WTC11 (cell line): ENCODE measurements around the gene ACTA2.

ENCODE experiments used
- ATF1 ChIP-seq: sonication (generic); formaldehyde crosslinking; IDR thresholded peaks from 2 replicates; pipeline ENCODE4 v1.8.1; 2023; ENCODE audit warnings: mild to moderate bottlenecking, moderate library complexity, missing genetic modification reagents
- CREB1 ChIP-seq: sonication (generic); formaldehyde crosslinking; IDR thresholded peaks from 2 replicates; pipeline ENCODE4 v1.8.0; 2023; ENCODE audit warnings: mild to moderate bottlenecking, missing genetic modification reagents
- ETV6 ChIP-seq: sonication (generic); formaldehyde crosslinking; IDR thresholded peaks from 2 replicates; pipeline ENCODE4 v1.8.1; 2022; ENCODE audit warnings: mild to moderate bottlenecking, missing genetic modification reagents
- MYBL2 ChIP-seq: sonication (generic); formaldehyde crosslinking; IDR thresholded peaks from 2 replicates; pipeline ENCODE4 v1.8.1; 2023; ENCODE audit warnings: mild to moderate bottlenecking, moderate library complexity, missing genetic modification reagents
- NFE2L1 ChIP-seq: sonication (generic); formaldehyde crosslinking; IDR thresholded peaks from 2 replicates; pipeline ENCODE4 v1.8.1; 2023; ENCODE audit warnings: missing genetic modification reagents
- RELA ChIP-seq: sonication (generic); formaldehyde crosslinking; IDR thresholded peaks from 2 replicates; pipeline ENCODE4 v1.8.1; 2022; ENCODE audit warnings: missing genetic modification reagents, mild to moderate bottlenecking, borderline replicate concordance
- TP53 ChIP-seq: sonication (generic); formaldehyde crosslinking; IDR thresholded peaks from 2 replicates; pipeline ENCODE4 v1.8.1; 2023; ENCODE audit warnings: mild to moderate bottlenecking, missing genetic modification reagents
- ZBTB21 ChIP-seq: sonication (generic); formaldehyde crosslinking; IDR thresholded peaks from 2 replicates; pipeline ENCODE4 v1.8.1; 2023; ENCODE audit warnings: mild to moderate bottlenecking, missing genetic modification reagents, borderline replicate concordance
- ZNF121 ChIP-seq: sonication (generic); formaldehyde crosslinking; IDR thresholded peaks from 2 replicates; pipeline ENCODE4 v1.8.0; 2023; ENCODE audit warnings: missing genetic modification reagents
- TF ChIP-seq, protein P1 (sequence below): fragments of 200-600 bp; IDR thresholded peaks from 2 replicates; pipeline ENCODE4 v1.8.0; 2022; ENCODE audit warnings: antibody characterized with exemption
- TF ChIP-seq, protein P2 (sequence below): sonication (generic); formaldehyde crosslinking; IDR thresholded peaks from 2 replicates; pipeline ENCODE4 v1.8.1; 2023; ENCODE audit warnings: mild to moderate bottlenecking, missing genetic modification reagents, moderate library complexity
- TF ChIP-seq, protein P3 (sequence below): sonication (generic); formaldehyde crosslinking; conservative IDR thresholded peaks from 2 replicates; pipeline ENCODE4 v1.8.1; 2022; ENCODE audit warnings: mild to moderate bottlenecking, missing genetic modification reagents
- TF ChIP-seq, protein P4 (sequence below): sonication (generic); formaldehyde crosslinking; IDR thresholded peaks from 2 replicates; pipeline ENCODE4 v1.8.1; 2022; ENCODE audit warnings: low read depth, missing genetic modification reagents, borderline replicate concordance

DNA sequence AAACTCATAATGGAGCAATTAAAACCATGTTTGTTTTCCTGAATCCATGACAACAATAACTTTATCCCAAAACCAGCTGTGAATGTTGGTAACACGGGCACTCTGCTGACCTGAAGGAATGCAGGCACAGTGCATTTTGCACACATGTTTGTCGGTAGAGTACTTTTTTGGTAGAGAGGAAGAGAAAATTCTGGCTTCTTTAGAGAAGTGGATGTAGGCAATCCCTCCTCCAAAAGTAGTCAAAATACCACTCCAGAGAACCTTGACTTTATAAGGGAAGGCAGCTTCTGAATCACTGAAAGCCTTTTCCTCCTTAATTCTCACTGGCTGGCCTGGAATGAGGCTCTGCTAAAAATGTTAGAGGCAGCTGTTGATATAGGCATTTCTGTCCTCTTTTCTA, 15.8 kb upstream of the ACTA2 start:
- TF ChIP-seq, protein P1, sequence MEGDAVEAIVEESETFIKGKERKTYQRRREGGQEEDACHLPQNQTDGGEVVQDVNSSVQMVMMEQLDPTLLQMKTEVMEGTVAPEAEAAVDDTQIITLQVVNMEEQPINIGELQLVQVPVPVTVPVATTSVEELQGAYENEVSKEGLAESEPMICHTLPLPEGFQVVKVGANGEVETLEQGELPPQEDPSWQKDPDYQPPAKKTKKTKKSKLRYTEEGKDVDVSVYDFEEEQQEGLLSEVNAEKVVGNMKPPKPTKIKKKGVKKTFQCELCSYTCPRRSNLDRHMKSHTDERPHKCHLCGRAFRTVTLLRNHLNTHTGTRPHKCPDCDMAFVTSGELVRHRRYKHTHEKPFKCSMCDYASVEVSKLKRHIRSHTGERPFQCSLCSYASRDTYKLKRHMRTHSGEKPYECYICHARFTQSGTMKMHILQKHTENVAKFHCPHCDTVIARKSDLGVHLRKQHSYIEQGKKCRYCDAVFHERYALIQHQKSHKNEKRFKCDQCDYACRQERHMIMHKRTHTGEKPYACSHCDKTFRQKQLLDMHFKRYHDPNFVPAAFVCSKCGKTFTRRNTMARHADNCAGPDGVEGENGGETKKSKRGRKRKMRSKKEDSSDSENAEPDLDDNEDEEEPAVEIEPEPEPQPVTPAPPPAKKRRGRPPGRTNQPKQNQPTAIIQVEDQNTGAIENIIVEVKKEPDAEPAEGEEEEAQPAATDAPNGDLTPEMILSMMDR, result no peak
- TF ChIP-seq RELA (CRISPR knock-in tag), result no peak
- TF ChIP-seq, protein P2, sequence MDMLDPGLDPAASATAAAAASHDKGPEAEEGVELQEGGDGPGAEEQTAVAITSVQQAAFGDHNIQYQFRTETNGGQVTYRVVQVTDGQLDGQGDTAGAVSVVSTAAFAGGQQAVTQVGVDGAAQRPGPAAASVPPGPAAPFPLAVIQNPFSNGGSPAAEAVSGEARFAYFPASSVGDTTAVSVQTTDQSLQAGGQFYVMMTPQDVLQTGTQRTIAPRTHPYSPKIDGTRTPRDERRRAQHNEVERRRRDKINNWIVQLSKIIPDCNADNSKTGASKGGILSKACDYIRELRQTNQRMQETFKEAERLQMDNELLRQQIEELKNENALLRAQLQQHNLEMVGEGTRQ (CRISPR knock-in tag), result no peak
- no peak for TF ChIP-seq CREB1 (CRISPR knock-in tag)
- no peak for TF ChIP-seq ZBTB21 (CRISPR knock-in tag)
- TF ChIP-seq, protein P3, sequence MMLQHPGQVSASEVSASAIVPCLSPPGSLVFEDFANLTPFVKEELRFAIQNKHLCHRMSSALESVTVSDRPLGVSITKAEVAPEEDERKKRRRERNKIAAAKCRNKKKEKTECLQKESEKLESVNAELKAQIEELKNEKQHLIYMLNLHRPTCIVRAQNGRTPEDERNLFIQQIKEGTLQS, result no peak
- no peak for TF ChIP-seq ATF1 (CRISPR knock-in tag)
- TF ChIP-seq, protein P4, sequence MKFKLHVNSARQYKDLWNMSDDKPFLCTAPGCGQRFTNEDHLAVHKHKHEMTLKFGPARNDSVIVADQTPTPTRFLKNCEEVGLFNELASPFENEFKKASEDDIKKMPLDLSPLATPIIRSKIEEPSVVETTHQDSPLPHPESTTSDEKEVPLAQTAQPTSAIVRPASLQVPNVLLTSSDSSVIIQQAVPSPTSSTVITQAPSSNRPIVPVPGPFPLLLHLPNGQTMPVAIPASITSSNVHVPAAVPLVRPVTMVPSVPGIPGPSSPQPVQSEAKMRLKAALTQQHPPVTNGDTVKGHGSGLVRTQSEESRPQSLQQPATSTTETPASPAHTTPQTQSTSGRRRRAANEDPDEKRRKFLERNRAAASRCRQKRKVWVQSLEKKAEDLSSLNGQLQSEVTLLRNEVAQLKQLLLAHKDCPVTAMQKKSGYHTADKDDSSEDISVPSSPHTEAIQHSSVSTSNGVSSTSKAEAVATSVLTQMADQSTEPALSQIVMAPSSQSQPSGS (CRISPR knock-in tag), result no peak
- no peak for TF ChIP-seq ZNF121 (CRISPR knock-in tag)
- no peak for TF ChIP-seq ETV6
- no peak for TF ChIP-seq NFE2L1 (CRISPR knock-in tag)
- no peak for TF ChIP-seq MYBL2 (CRISPR knock-in tag)
- no peak for TF ChIP-seq TP53
